Stimulated activated CD4-positive, alpha-beta T cell treated with anti-CD3 and anti-CD28 coated beads, Interleukin-15, amount 100 ng/mL, for 48 hours (primary cell): Measurements from ENCODE around the gene C1orf50.
A peak's percentile ranks its signal among the peaks of the same experiment; 100 is the strongest.
"Not testable (repeated sequence)": the region's sequence is repeated elsewhere in the genome, so short reads cannot be mapped to it uniquely, and the experiment has no call there.

Source experiments
- DNase-seq, 2 donors: peaks; one replicate each; pipeline ENCODE4 v3.0.0-alpha.2; 2020; ENCODE audit warnings: low read depth in 2 of 2

C1orf50 gene

DNA sequence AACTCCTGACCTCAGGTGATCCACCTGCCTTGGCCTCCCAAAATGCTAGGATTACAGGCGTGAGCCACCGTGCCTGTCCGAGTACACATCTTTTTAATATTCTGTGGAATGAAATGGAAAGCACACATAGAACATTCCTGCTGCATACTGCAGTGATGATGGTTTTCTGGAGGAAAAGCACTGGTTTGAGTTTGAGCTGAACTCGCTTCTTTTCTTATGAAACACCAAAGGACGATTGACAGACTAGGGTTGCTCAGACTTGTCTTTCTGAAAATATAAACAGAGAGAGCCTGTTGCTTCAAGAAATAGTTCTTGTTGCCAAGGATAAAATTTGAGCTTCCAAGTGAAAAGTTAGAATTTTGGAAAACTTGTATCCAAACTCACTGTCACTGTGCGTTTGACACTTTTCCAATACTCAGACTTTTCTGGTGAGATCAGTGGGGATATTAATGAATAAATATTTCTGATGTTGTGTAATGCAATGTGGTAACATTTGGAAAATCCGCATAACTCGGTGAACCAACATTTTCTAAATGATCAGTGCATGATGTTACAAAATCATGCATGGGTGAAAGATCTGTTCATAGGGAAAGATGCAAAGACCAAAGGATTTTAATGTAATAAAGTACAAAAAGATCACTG, 34.9 kb downstream of the C1orf50 start:
- no peak for DNase-seq

DNA sequence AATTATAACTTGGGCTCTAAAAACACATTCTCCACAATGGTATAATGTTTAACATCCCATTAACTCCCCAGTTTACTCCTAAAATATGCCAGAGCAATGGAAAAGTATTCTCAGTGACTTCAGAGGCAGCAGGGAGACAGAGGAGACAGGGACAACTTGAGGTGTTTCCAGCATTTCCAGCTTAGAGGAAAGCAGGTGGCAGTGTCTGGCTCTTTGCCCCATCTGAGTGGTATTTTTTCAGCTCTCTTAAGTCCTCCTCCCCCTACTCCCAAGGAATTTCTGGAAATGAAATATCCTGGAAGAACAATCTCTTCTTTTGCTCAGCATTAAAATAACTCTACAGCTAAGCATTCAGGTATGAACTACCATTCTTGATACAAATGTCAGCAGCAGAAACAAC, 39.1 kb downstream of the C1orf50 start:
- DNase-seq, result no peak

DNA sequence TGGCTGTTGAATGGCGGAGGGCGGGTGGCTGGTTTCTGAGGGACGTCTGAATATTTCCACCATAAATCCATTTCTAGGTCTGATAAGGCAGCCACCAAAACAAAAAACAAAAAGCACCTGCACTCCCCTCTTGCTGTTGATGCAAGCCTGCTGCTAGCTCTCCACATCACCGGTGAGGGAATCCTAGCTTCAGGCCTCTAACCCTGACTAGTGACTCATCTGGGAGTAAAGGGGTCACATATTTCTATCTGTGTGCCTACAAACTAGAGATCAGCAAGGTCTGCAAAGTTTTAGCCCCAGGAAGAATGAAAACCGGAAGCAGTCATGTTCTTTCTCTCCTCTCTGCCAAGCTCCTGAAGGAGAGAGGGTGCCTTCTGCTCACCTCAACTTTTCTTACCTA, 39.5 kb downstream of the C1orf50 start:
- no peak for DNase-seq

DNA sequence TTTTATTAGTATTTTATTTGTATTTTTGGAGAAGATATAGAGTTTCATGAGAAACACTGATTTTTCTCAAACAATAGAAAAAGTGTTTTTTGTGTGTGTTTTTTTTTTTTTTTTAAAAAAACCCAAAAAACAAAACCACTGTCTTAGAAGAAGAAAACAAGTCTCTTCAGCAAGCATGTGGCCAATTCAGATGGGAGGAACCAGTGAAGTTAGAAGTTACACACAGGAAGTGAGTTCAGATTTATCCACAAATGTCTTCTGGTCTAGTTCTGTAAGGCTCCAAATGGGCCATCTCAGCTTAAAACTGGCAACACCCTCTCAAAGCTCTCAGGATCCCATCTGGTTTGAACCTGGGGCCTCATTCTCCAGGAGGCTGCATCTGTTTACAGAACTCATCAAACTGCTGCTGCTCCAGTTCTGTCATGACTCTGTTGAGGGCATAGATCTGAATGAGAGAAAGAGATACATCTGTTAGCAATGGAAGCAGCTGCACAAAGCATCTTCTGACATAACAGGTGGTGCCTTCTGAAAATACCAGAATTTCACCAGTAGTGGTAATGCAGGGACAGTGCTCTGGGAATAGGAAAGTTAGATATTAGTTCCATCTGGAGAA, 40.1 kb downstream of the C1orf50 start:
- DNase-seq, result no peak

DNA sequence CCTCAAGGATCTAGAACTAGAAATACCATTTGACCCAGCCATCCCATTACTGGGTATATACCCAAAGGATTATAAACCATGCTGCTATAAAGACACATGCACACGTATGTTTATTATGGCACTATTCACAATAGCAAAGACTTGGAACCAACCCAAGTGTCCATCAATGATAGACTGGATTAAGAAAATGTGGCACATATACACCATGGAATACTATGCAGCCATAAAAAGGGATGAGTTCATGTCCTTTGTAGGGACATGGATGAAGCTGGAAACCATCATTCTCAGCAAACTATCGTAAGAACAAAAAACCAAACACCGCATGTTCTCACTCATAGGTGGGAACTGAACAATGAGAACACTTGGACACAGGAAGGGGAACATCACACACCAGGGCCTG, 47.8 kb downstream of the C1orf50 start:
- not testable (repeated sequence) for DNase-seq

DNA sequence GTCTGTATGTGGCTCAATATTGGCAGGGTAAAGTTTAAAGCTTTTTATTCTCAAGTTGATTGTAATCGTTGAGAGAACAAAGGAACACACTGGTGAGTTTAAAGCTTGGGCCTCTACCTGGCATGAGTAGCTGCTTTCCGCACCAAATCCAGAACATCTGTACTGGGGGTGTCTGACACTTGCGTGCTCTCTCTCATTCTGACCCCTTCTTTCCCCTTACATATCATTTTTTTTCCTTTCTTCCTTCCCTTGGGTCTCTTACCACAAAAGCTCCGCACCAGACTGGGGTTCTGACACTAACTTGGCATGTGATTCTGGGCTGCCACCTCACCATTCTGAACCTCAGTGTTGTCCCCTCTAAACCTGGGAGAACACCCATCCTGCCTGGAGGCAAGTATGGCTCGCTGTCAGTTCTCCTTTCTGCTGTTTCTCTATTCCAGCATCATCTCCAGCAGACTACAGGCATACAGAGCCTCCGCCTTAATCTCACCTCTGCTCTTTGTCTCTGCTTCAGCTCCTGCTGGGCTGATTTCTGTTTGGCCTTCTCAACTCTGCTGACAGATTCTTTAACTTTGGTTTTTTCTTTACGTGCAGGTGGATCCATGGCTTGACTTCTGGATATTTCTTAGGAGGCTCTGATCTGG, 49.0 kb downstream of the C1orf50 start:
- peak in 1 of 2 donors; percentile 0 for DNase-seq

DNA sequence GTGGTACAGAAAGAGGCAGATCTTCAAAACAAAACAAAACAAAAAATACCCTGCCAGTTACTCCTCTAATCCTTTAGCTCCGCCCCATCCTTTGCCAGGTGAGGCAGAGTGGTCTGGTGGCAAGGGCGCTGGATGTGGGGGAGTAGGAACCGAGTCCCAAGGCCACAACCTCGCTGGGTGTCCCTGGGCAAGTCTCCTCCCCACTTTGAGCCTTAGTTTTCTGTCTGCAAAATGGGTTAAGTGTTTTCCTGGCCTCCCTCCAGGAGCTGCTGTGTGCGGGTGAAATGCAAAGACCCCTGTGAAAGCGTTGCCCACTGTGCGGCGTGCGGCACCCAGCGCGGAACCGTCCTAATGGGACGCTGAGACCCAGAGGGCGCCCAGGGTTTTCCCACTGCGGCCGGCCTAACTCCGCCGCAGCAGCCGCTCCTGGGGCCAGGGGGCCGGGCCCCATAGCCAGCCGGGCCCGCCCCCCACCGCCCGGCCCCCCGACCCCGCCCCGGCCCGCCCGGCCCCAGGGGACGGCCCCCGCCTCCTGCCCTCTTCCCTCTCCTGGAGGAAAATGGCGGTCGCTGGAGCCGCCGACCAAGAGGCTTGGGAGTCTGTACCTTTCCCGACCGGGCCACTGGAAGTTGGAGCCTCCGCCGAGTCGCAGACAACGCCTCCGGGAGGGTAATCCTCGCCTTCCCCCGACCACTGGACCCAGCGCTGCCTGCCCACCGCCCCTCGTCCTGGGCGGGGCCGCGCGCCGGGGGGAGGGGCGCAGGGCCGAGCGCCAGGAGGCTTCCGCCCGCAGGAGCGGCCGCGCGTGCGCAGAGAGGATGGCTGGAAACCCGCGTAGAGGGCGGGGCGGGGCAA, 49.8 kb downstream of the C1orf50 start, which contains the start of the genes ERMAP and SVBP:
ERMAP (plus strand) TSS at position 538 of the 855 bp plus-strand sequence. CDS start 13,327 bp downstream, outside the sequence.
SVBP (minus strand) TSS at position 813 of the 855 bp plus-strand sequence. CDS start 853 bp downstream, outside the sequence.
- DNase-seq, result peak; percentile 88 to 91

DNA sequence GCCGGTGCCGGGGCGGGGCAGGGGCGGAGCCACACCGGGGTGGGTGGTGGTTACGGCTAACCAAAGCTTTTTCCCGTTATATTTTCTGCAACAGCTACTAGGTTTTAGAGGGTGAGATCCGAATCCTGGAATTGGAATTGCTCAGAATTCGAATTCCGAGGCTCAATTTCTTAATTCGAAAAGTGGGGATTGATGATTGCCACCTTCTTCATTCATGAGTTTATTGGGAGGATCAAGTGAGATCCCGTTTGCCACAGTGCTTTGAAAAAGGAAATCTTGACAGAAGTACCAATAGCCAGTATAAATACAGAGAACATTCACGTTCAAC, 50.4 kb downstream of the C1orf50 start:
- DNase-seq, result no peak

DNA sequence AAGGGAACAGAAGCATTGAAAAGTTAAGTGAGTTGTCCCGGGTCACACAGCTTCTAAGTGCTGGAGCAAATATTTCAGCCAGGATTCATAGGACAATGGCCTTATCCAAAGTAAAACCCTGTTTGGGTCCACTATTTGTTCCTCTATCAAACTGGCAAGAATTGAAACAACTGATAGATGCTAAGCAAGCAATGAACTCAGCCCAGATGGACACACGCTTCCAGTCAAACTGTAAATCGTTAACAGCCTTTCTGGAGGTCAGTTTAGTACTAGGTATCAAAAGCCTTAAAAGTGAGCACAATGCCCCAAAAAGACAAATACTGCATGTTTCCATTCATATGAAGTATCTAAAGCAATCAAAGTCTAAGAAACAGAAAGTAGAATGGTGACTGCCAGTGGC, 50.9 kb downstream of the C1orf50 start:
- no peak for DNase-seq

DNA sequence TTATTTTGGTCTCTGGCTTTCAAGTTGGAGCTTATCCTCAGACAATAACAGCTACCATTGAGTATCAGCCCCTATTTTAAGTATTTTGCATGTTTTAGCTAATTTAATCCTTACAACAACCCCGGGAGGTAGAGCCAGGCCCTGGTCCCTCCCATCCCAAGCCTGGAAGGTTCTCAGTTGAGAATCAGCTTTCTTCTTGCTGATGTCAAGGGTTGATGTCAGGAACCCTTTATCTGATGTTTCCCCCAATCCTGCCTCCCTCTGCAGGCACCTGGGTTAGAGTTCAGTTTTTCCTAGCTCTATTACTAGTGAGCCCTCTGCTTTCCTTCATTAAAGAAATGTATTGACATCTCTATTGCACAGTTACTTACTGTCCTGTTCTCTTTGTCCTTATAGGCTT, 53.8 kb downstream of the C1orf50 start:
- DNase-seq, result no peak

DNA sequence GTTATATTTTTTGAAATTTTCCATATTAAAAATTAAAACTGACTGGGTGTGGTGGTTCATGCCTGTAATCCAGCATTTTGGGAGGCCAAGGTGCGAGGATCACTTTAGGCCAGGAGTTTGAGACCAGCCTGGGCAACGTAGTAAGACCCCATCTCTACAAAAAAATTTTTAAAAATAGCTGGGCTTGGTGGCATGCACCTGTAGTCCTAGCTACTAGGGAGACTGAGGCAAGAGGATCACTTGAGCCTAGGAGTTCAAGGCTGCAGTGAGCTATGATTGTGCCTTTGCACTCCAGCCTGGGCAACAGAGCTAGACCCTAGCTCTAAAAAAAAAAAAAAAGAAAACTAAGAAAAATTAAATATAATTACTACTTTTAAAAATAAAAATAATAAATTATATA, 54.6 kb downstream of the C1orf50 start:
- no peak for DNase-seq

DNA sequence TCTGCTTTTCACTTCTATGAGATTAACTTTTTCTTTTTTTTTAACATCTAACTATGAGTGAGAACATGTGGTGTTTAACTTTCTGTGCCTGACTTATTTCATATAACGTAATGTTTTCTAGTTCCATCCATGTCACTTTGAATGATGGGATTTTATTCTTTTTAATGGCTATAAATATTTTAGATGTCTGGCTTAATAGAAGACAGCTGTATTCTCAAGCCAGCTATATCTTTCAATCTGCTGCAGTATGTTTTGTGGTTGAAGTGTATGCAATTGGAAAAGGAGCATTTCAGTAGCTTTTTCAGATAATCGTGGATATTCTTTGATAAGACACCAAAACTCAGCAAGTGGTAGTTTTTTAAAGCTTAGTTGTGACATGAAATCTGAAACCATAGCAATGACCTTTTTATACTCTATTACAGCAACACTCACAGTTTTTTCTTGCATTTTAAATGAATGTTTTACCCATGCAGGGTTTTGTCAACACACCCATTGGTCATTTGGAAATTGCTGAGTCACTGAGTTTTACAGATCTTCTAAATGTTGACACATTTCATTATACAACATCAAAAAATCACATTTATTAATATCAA, 55.8 kb downstream of the C1orf50 start:
- DNase-seq, result no peak

DNA sequence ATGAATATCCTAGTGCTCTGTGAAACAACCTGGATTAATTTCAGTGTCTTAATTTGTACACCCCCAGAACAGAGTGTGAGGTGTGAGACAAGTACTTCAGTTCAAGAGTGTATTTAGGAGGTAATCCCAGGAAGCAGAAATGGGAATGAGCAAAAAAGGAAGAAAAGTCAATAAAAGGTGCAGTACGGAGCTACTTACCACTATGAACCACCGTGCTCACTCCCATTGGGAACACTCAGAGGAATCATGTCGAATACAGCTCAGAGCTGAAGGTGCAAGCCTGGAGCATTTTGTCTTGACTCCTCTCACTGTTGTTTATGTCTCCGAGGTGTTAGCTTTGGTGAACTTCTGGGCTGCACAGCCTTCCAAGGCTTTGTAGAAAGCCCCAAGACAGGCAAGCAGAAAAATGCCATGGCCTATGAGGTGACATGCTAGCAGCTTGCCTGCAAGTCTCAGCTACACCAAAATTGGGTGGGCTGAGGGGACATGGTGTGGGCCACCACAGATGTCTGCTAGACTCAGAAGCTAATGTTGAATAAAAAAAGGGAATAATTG, 57.5 kb downstream of the C1orf50 start:
- DNase-seq, result no peak

DNA sequence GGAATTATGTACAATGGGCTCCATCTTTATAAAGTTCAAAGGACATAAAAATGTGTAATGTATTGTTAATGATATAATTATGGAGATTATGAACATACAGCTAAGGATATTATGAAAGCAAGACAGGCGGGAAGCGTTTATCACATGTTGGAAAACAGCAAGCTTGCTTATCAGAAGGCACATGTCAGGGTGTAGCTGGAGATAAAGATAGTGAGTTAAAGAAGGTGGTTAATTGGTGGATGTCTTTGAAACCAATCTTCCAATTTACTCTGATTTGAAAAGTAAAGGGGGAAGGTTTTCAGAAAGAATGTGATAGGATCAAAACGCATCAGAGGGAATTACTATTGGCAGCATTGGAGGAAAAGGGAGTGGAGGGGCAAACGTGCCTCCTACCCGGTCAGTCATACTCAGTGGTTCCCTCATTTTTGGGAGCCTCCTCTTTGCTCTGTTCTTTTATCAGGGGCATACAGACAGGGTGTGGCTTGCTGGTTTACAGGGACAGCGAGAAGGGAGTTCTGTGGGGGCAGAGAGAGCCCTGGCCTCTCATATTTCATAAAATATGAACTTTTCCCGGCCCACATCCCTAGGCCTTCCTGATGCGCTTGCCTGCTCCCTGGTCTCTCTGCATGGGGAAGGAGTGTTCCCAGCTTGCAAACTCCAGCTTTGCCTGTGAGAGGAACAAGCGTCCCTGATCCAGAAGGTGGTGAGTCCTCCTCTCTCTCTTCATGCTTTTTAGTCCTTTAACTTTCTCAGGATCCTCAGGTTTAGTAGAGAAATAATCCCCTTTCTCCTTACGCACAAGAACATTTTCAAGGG, 58.2 kb downstream of the C1orf50 start:
- DNase-seq, result no peak
